ENCODE measurements around the gene IGF1.

The IGF1 gene

DNA sequence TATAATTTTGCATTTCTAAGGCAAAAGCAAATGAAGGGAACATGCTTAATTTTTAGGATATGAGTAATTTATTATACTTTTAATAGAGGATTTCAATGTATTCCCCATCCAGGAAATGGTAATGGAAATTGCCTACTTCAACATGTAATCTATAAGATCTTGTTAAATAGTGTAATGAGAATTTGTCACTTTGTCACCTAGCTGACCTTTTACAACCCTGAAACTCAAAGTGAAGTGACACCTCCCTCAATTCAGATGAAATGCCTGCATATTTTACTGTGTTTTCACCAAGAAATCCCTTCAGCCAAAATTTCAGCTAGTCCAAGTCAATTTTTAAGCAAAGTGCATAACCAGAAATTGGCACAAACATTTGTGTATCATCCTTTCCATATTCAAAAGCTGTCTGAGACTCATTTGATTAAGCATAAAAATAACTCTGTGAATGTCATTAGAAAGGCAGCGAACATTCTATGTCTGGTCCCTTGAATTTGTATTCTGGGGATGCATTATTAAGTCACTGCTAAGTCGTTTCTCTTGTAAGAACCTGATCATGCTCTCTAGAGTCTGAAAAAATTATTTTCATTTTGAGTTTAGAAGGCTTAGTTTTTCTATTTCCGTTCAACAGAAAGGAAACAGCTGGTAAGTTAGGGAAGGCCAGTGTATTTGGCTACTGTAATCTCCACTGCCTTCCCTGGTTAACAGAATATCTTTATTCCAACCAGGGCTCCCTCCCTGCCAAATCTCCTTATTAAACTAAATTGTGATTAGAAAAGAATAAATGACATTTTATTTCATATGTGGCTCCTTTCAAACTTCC lies 100.8 kb downstream of the IGF1 start:
- H3K4me3 ChIP-seq (ENCODE audit: control insufficient read depth, low read depth, low read length) = no peak overlapping the region
- DNase-seq (ENCODE audit: low read depth) = no peak
- TF ChIP-seq CTCF (conservative IDR thresholded peaks at IDR 0.05; ENCODE audit: control insufficient read depth, insufficient read depth, low read depth, low read length) = no peak

GRCh38 chr12:102376781-102377180 lies 103.6 kb downstream of the IGF1 start:
- no peak for DNase-seq (ENCODE audit: low read depth)
- TF ChIP-seq CTCF (conservative IDR thresholded peaks at IDR 0.05; ENCODE audit: control insufficient read depth, insufficient read depth, low read depth, low read length) = no peak
- H3K4me3 ChIP-seq (ENCODE audit: control insufficient read depth, low read depth, low read length) = no peak overlapping the region

GRCh38 chr12:102376181-102376747 lies 104.1 kb downstream of the IGF1 start:
- no peak for TF ChIP-seq CTCF (conservative IDR thresholded peaks at IDR 0.05; ENCODE audit: control insufficient read depth, insufficient read depth, low read depth, low read length)
- H3K4me3 ChIP-seq (ENCODE audit: control insufficient read depth, low read depth, low read length) = no peak overlapping the region
- DNase-seq (ENCODE audit: low read depth) = peak; percentile 74

DNA sequence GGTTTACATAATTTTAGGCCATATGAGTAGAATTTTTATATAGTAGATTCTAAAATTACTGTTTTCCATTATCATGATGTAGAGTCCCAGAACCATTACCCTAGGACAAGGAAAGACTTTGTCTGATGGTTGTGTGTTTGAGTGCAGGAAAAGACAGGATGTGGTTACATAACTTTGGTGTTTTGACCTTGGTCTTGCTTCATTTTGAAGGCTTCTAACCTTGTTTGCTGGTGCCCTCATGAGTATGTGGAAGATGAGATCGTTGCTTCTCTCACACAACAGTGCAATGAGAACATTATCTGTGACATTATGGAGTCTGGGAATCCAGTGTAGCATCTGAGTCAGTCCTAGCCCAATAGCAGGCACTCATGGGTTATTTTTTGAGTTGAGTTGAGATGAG lies 106.2 kb downstream of the IGF1 start:
- DNase-seq (ENCODE audit: low read depth) = peak; percentile 25
- no peak for TF ChIP-seq CTCF (conservative IDR thresholded peaks at IDR 0.05; ENCODE audit: control insufficient read depth, insufficient read depth, low read depth, low read length)

GRCh38 chr12:102372087-102372486 lies 108.3 kb downstream of the IGF1 start:
- peak; percentile 63 for DNase-seq (ENCODE audit: low read depth)
- no peak for TF ChIP-seq CTCF (conservative IDR thresholded peaks at IDR 0.05; ENCODE audit: control insufficient read depth, insufficient read depth, low read depth, low read length)
- no peak overlapping the region for H3K4me3 ChIP-seq (ENCODE audit: control insufficient read depth, low read depth, low read length)

More for the DNA sequence above, 106.2 kb downstream of the IGF1 start:
- no peak overlapping the region for H3K4me3 ChIP-seq (ENCODE audit: control insufficient read depth, low read depth, low read length)

DNA sequence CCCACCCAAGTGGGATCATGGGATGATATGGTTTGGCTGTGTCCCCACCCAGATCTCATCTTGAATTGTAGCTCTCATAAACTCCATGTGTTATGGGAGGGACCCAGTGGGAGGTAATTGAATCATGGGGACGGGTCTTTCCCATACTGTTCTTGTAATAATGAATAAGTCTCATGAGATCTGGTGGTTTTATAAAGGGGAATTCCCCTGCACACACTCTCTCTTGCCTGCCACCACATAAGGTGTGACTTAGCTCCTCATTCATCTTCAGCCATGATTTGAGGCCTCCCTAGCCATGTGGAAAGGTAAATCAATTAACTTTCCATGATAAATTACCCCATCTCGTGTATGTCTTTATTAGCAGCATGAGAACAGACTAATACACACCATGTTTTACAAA lies 109.2 kb downstream of the IGF1 start:
- H3K4me3 ChIP-seq (ENCODE audit: control insufficient read depth, low read depth, low read length) = no peak overlapping the region
- DNase-seq (ENCODE audit: low read depth) = no peak
- TF ChIP-seq CTCF (conservative IDR thresholded peaks at IDR 0.05; ENCODE audit: control insufficient read depth, insufficient read depth, low read depth, low read length) = no peak
